ENCODE results near the gene ARHGAP1. TPM values are rescaled to one million over a fixed set of nuclear protein-coding genes. Genes with fewer than 3 reads are reported as not detected.

Gene ARHGAP1
- total and polyA plus RNA-seq, 4 donors = 26.2 to 67.6 (median 43.3) TPM

GRCh38 chr11:46737699-46738098 lies 37.3 kb upstream of the ARHGAP1 start:
- no peaks in the 10 kb centered on the region for H3K4me1 ChIP-seq (ENCODE audit: control insufficient read depth, insufficient read depth, low read length)
- H3K36me3 ChIP-seq (ENCODE audit: control insufficient read depth, insufficient read depth, low read length) = peaks cover 13% of the 10 kb centered on the region
- no peak for DNase-seq (ENCODE audit: low read depth in 4 of 6, low spot score in 6 of 6)
- H3K27ac ChIP-seq (ENCODE audit: low read depth, low read length) = no peak overlapping the region
- no peak overlapping the region for H3K4me3 ChIP-seq (ENCODE audit: low read depth, low read length)
- WGBS (ENCODE audit: insufficient coverage) = 94% methylated on average over 7 of the region's 11 CpGs
- H3K27me3 ChIP-seq (ENCODE audit: control insufficient read depth, insufficient read depth, low read length) = no peaks in the 10 kb centered on the region
- no peaks in the 10 kb centered on the region for H3K9me3 ChIP-seq (ENCODE audit: control insufficient read depth, insufficient read depth, low read length)

DNA sequence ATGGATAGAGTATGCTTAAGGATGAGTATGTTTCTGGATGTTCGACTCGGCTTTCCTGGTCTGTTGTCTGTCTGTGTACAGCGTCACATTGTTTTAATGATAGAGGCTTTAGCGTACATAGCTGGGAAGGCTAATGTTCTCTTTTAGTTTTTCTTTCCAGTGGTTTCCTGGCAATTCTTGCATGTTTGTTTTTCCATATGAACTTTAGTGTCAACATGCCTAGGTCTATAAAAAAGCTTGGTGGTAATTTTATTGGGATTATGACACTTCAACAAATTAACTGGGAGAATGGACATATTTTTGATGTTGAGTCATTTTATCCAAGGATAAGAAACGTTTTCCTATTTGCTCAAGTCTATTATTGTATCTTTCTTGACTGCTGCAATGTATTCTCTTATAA lies 36.2 kb upstream of the ARHGAP1 start:
- peaks cover 8% of the 10 kb centered on the region for H3K36me3 ChIP-seq (ENCODE audit: control insufficient read depth, insufficient read depth, low read length)
- no peaks in the 10 kb centered on the region for H3K27me3 ChIP-seq (ENCODE audit: control insufficient read depth, insufficient read depth, low read length)
- WGBS (ENCODE audit: insufficient coverage) = 84% methylated on average over 4 of the region's 5 CpGs
- H3K27ac ChIP-seq (ENCODE audit: low read depth, low read length) = no peak overlapping the region
- H3K4me1 ChIP-seq (ENCODE audit: control insufficient read depth, insufficient read depth, low read length) = no peaks in the 10 kb centered on the region
- no peak overlapping the region for H3K4me3 ChIP-seq (ENCODE audit: low read depth, low read length)
- no peaks in the 10 kb centered on the region for H3K9me3 ChIP-seq (ENCODE audit: control insufficient read depth, insufficient read depth, low read length)
- DNase-seq (ENCODE audit: low read depth in 4 of 6, low spot score in 6 of 6) = no peak

DNA sequence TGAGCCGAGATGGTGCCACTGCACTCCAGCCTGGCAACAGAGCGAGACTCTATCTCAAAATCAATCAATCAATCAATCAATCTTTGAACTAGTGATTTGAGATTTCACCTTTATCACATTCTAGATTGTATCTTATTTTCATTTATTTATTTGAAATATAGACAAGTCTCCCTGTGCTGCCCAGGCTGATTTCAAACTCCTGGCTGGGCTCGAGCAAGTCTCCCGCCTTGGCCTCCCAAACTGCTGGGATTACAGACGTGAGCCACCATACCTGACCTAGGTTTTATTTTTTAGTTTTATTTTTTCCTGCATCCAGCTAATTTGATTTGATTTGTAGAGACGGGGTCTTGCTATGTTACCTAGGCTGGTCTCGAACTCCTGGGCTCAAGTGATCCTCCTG lies 35.7 kb upstream of the ARHGAP1 start:
- no peaks in the 10 kb centered on the region for H3K4me1 ChIP-seq (ENCODE audit: control insufficient read depth, insufficient read depth, low read length)
- no peaks in the 10 kb centered on the region for H3K9me3 ChIP-seq (ENCODE audit: control insufficient read depth, insufficient read depth, low read length)
- H3K4me3 ChIP-seq (ENCODE audit: low read depth, low read length) = no peak overlapping the region
- 78% methylated on average over 2 of the region's 7 CpGs for WGBS (ENCODE audit: insufficient coverage)
- H3K27me3 ChIP-seq (ENCODE audit: control insufficient read depth, insufficient read depth, low read length) = no peaks in the 10 kb centered on the region
- H3K27ac ChIP-seq (ENCODE audit: low read depth, low read length) = no peak overlapping the region
- no peak for DNase-seq (ENCODE audit: low read depth in 4 of 6, low spot score in 6 of 6)
- H3K36me3 ChIP-seq (ENCODE audit: control insufficient read depth, insufficient read depth, low read length) = peaks cover 4% of the 10 kb centered on the region

DNA sequence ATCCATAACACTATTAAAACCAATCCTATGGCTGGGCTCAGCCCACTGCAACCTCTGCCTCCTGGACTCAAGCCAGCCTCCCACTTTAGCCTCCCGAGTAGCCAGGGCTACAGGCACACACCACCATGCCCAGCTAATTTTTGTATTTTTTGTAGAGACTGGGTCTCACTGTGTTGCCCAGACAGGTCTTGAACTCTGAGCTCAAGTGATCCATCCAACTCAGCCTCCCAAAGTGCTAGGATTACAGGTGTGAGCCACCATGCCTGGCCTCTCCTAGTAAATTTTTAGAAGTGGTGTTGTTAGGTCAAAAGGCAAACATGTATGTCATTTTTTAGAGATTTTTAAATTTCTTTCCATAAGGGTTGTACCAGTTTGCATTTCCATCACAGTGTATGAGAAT lies 32.8 kb upstream of the ARHGAP1 start:
- H3K36me3 ChIP-seq (ENCODE audit: control insufficient read depth, insufficient read depth, low read length) = no peaks in the 10 kb centered on the region
- no peak for DNase-seq (ENCODE audit: low read depth in 4 of 6, low spot score in 6 of 6)
- H3K27me3 ChIP-seq (ENCODE audit: control insufficient read depth, insufficient read depth, low read length) = no peaks in the 10 kb centered on the region
- H3K4me3 ChIP-seq (ENCODE audit: low read depth, low read length) = no peak overlapping the region
- no peaks in the 10 kb centered on the region for H3K4me1 ChIP-seq (ENCODE audit: control insufficient read depth, insufficient read depth, low read length)
- H3K9me3 ChIP-seq (ENCODE audit: control insufficient read depth, insufficient read depth, low read length) = no peaks in the 10 kb centered on the region
- H3K27ac ChIP-seq (ENCODE audit: low read depth, low read length) = no peak overlapping the region
- 100% methylated on average over 1 of the region's 1 CpG for WGBS (ENCODE audit: insufficient coverage)

GRCh38 chr11:46731545-46731944 lies 31.1 kb upstream of the ARHGAP1 start:
- no peaks in the 10 kb centered on the region for H3K4me1 ChIP-seq (ENCODE audit: control insufficient read depth, insufficient read depth, low read length)

DNA sequence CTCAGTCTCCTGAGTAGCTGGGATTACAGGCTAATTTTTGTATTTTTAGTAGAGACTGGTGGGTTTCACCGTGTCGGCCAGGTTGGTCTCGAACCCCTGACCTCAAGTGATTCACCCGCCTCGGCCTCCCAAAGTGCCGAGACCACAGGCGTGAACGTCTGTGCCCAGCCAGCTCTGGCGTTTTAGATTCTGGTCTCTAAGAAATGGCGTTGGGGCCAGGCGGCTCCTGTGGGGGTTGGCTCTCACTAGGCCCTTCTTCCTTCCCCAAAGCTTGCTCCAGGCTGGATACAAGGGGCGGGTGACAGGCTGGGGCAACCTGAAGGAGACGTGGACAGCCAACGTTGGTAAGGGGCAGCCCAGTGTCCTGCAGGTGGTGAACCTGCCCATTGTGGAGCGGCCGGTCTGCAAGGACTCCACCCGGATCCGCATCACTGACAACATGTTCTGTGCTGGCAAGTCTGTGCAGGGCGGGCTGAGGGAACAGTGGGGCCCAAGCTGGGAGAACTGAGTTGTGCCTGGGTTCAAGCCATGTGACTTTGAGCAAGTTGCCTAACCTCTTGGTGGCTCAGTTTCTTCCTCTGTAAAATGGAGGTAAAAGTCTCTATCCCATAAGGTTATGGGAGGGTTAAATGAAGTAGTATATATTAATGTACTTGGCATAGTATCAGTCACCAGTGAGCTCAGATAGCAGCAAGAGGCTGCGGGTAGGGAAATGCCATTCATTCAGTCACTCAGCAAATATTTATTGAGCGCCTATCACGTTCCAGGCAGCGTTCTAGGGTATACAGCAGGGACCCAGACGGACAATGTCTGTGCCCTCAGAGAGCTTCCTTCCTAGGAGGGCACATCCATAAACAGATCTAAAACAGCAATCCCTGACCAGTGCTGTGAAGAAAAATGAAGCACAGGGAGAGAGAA lies 28.9 kb upstream of the ARHGAP1 start:
- no peaks in the 10 kb centered on the region for H3K4me1 ChIP-seq (ENCODE audit: control insufficient read depth, insufficient read depth, low read length)
- no peaks in the 10 kb centered on the region for H3K9me3 ChIP-seq (ENCODE audit: control insufficient read depth, insufficient read depth, low read length)
- H3K27ac ChIP-seq (ENCODE audit: low read depth, low read length) = no peak overlapping the region
- no peak overlapping the region for H3K4me3 ChIP-seq (ENCODE audit: low read depth, low read length)
- no peak for DNase-seq (ENCODE audit: low read depth in 4 of 6, low spot score in 6 of 6)
- H3K36me3 ChIP-seq (ENCODE audit: control insufficient read depth, insufficient read depth, low read length) = peaks cover 3% of the 10 kb centered on the region
- no peaks in the 10 kb centered on the region for H3K27me3 ChIP-seq (ENCODE audit: control insufficient read depth, insufficient read depth, low read length)
- 86% methylated on average over 22 of the region's 24 CpGs for WGBS (ENCODE audit: insufficient coverage)

More at GRCh38 chr11:46731545-46731944, 31.1 kb upstream of the ARHGAP1 start:
- H3K4me3 ChIP-seq (ENCODE audit: low read depth, low read length) = no peak overlapping the region
- H3K27me3 ChIP-seq (ENCODE audit: control insufficient read depth, insufficient read depth, low read length) = no peaks in the 10 kb centered on the region
- H3K27ac ChIP-seq (ENCODE audit: low read depth, low read length) = no peak overlapping the region
- peaks cover under 1% of the 10 kb centered on the region for H3K36me3 ChIP-seq (ENCODE audit: control insufficient read depth, insufficient read depth, low read length)
- no peak for DNase-seq (ENCODE audit: low read depth in 4 of 6, low spot score in 6 of 6)
- no peaks in the 10 kb centered on the region for H3K9me3 ChIP-seq (ENCODE audit: control insufficient read depth, insufficient read depth, low read length)
- WGBS (ENCODE audit: insufficient coverage) = 92% methylated on average over 3 of the region's 4 CpGs

- Histone ChIP-seq H3K27me3 (ENCODE audit: control insufficient read depth, insufficient read depth, low read length) (no peaks in the 10 kb centered on the region), H3K9me3 (ENCODE audit: control insufficient read depth, insufficient read depth, low read length) (no peaks in the 10 kb centered on the region), H3K4me3 (ENCODE audit: low read depth, low read length) (no peak overlapping the region), H3K4me1 (ENCODE audit: control insufficient read depth, insufficient read depth, low read length) (no peaks in the 10 kb centered on the region), H3K36me3 (ENCODE audit: control insufficient read depth, insufficient read depth, low read length) (peaks cover 3% of the 10 kb centered on the region), H3K27ac (ENCODE audit: low read depth, low read length) (no peak overlapping the region)
- DNase-seq (ENCODE audit: low read depth in 4 of 6, low spot score in 6 of 6) = no peak
- 90% methylated on average over 6 of the region's 9 CpGs for WGBS (ENCODE audit: insufficient coverage)
These were observed 28.2 kb upstream of the ARHGAP1 start for GRCh38 chr11:46728659-46729040.

GRCh38 chr11:46727952-46728658 lies 27.7 kb upstream of the ARHGAP1 start:
- DNase-seq (ENCODE audit: low read depth in 4 of 6, low spot score in 6 of 6) = no peak
- no peaks in the 10 kb centered on the region for H3K4me1 ChIP-seq (ENCODE audit: control insufficient read depth, insufficient read depth, low read length)
- H3K27ac ChIP-seq (ENCODE audit: low read depth, low read length) = no peak overlapping the region
- H3K27me3 ChIP-seq (ENCODE audit: control insufficient read depth, insufficient read depth, low read length) = no peaks in the 10 kb centered on the region
- no peak overlapping the region for H3K4me3 ChIP-seq (ENCODE audit: low read depth, low read length)
- H3K36me3 ChIP-seq (ENCODE audit: control insufficient read depth, insufficient read depth, low read length) = peaks cover 3% of the 10 kb centered on the region
- no peaks in the 10 kb centered on the region for H3K9me3 ChIP-seq (ENCODE audit: control insufficient read depth, insufficient read depth, low read length)
- WGBS (ENCODE audit: insufficient coverage) = 91% methylated on average over 14 of the region's 17 CpGs

GRCh38 chr11:46726206-46726862 lies 25.9 kb upstream of the ARHGAP1 start:
- Histone ChIP-seq H3K36me3 (ENCODE audit: control insufficient read depth, insufficient read depth, low read length) (peaks cover 3% of the 10 kb centered on the region), H3K27ac (ENCODE audit: low read depth, low read length) (no peak overlapping the region), H3K27me3 (ENCODE audit: control insufficient read depth, insufficient read depth, low read length) (no peaks in the 10 kb centered on the region), H3K4me3 (ENCODE audit: low read depth, low read length) (no peak overlapping the region), H3K4me1 (ENCODE audit: control insufficient read depth, insufficient read depth, low read length) (no peaks in the 10 kb centered on the region), H3K9me3 (ENCODE audit: control insufficient read depth, insufficient read depth, low read length) (no peaks in the 10 kb centered on the region)
- DNase-seq (ENCODE audit: low read depth in 4 of 6, low spot score in 6 of 6) = no peak
- WGBS (ENCODE audit: insufficient coverage) = 95% methylated on average over 26 of the region's 26 CpGs

Data from spinal cord (tissue), 10 donors.